K562 (cell line): ENCODE measurements around the gene IMMP2L. TPM values are rescaled to one million over a fixed set of nuclear protein-coding genes. Genes with fewer than 3 reads are reported as not detected.

Experiments
- CBFA2T3 ChIP-seq: fragments of 450-650 bp; IDR thresholded peaks from 2 replicates; pipeline ENCODE4 v1.6.1; 2017
- CCNT2 ChIP-seq: IDR thresholded peaks from 2 replicates; pipeline ENCODE4 v1.6.1; 2011; ENCODE audit warnings: borderline replicate concordance, low read depth, mild to moderate bottlenecking, moderate library complexity, mixed read lengths, low read length; ENCODE audit not compliant: insufficient read length; ENCODE audit errors: extremely low read depth
- GATAD2A ChIP-seq: fragments of 450-650 bp; IDR thresholded peaks from 2 replicates; pipeline ENCODE4 v1.6.1; 2017
- MAFG ChIP-seq: fragments of 450-650 bp; conservative IDR thresholded peaks from 2 replicates; pipeline ENCODE4 v1.6.1; 2016; ENCODE audit warnings: missing genetic modification characterization, missing compliant biosample characterization
- NCOA6 ChIP-seq: fragments of 450-650 bp; IDR thresholded peaks from 2 replicates; pipeline ENCODE4 v1.6.1; 2017; ENCODE audit warnings: mild to moderate bottlenecking
- NFE2L1 ChIP-seq: fragments of 450-650 bp; IDR thresholded peaks from 2 replicates; pipeline ENCODE4 v1.6.1; 2016; ENCODE audit warnings: missing genetic modification characterization, low read depth, mild to moderate bottlenecking, missing compliant biosample characterization, moderate library complexity, borderline replicate concordance
- NFXL1 ChIP-seq: fragments of 450-650 bp; formaldehyde crosslinking; IDR thresholded peaks from 2 replicates; pipeline ENCODE4 v1.4.0; 2021; ENCODE audit warnings: mild to moderate bottlenecking
- OTX1 ChIP-seq: fragments of 450-650 bp; formaldehyde crosslinking; IDR thresholded peaks from 2 replicates; pipeline ENCODE4 v1.4.0; 2022; ENCODE audit warnings: mild to moderate bottlenecking
- RBM17 ChIP-seq: fragments of 200-400 bp; formaldehyde crosslinking; IDR thresholded peaks from 2 replicates; pipeline ENCODE4 v1.6.1; 2017; ENCODE audit warnings: low read depth, mild to moderate bottlenecking, low read length, borderline replicate concordance
- TAF9B ChIP-seq: fragments of 450-650 bp; IDR thresholded peaks from 2 replicates; pipeline ENCODE4 v1.6.1; 2018; ENCODE audit warnings: mild to moderate bottlenecking; ENCODE audit not compliant: partially characterized antibody
- TRIM28 ChIP-seq: fragments of 450-650 bp; IDR thresholded peaks from 2 replicates; pipeline ENCODE4 v1.6.1; 2017
- ZFX ChIP-seq: sonication (generic); formaldehyde crosslinking; IDR thresholded peaks from 2 replicates; pipeline ENCODE4 v1.8.0; 2022; ENCODE audit warnings: mild to moderate bottlenecking, missing genetic modification reagents, moderate library complexity
- ZNF3 ChIP-seq: fragments of 250-450 bp; sonication (Bioruptor Pico); IDR thresholded peaks from 2 replicates; pipeline ENCODE4 v1.5.0; 2021; ENCODE audit warnings: mild to moderate bottlenecking, moderate library complexity
- polyA plus RNA-seq, 8 experiments: library from polyadenylated mRNA; depleted of rRNA in 4 of 8; stranded (reverse) in 5 of 8; unstranded in 3 of 8; fragments of >200 nt; fragmentation: Nextera tagmentation in 2 of 8; fragmentation: Illumina TruSeq in 1 of 8; extraction: Ambion mirVana in 2 of 8; extraction: Trizol in 1 of 8; gene quantifications; 2 replicates each; pipeline versions ENCODE4 v1.2.1 to v1.2.3, GENCODE V29; 2011 to 2014; ENCODE audit warnings: inconsistent platforms in 1 of 8, missing spikeins in 1 of 8
- total RNA-seq, 7 experiments: library from RNA; depleted of rRNA in 6 of 7; stranded (reverse); fragments of >200 nt in 6 of 7; fragmentation: Illumina TruSeq in 2 of 7; extraction: Trizol in 2 of 7; gene quantifications; 2 replicates each; pipeline versions ENCODE4 v1.2.1 to v1.2.3, GENCODE V29; 2011 to 2021; ENCODE audit warnings: low replicate concordance in 1 of 7
- TF ChIP-seq, protein P1 (sequence below), 2 experiments: fragments of 450-650 bp in 1 of 2; IDR thresholded peaks; 2 replicates each; pipeline ENCODE4 v1.6.1; 2011 to 2017; ENCODE audit warnings: low read depth in 2 of 2, antibody characterized with exemption in 1 of 2, borderline replicate concordance in 1 of 2, low read length in 1 of 2, mild to moderate bottlenecking in 1 of 2, mixed read lengths in 1 of 2; ENCODE audit not compliant: control insufficient read depth in 1 of 2
- TF ChIP-seq, protein P2 (sequence below): fragments of 250-450 bp; sonication (Bioruptor Pico); IDR thresholded peaks from 2 replicates; pipeline ENCODE4 v1.8.0; 2021; ENCODE audit warnings: borderline replicate concordance, mild to moderate bottlenecking, moderate library complexity; ENCODE audit not compliant: poor library complexity, severe bottlenecking
- TF ChIP-seq, protein P3 (sequence below): fragments of 450-650 bp; conservative IDR thresholded peaks from 2 replicates; pipeline ENCODE4 v1.6.1; 2016; ENCODE audit warnings: missing genetic modification characterization, low read depth, mild to moderate bottlenecking, control low read depth, missing compliant biosample characterization
- TF ChIP-seq, protein P4 (sequence below): fragments of 450-650 bp; IDR thresholded peaks from 2 replicates; pipeline ENCODE4 v1.6.1; 2014; ENCODE audit warnings: low read depth, mild to moderate bottlenecking, moderate library complexity, borderline replicate concordance
- TF ChIP-seq, protein P5 (sequence below): IDR thresholded peaks from 2 replicates; pipeline ENCODE4 v1.6.1; 2011; ENCODE audit warnings: borderline replicate concordance, low read depth, mild to moderate bottlenecking, moderate library complexity, low read length; ENCODE audit not compliant: insufficient read depth, poor library complexity, severe bottlenecking

Gene IMMP2L
- total and polyA plus RNA-seq, 9 of the 15 experiments (the other 6 are each of a cell fraction or from before 2014, with no cell fraction given), result 29.7 to 116 (median 53.0) TPM

DNA sequence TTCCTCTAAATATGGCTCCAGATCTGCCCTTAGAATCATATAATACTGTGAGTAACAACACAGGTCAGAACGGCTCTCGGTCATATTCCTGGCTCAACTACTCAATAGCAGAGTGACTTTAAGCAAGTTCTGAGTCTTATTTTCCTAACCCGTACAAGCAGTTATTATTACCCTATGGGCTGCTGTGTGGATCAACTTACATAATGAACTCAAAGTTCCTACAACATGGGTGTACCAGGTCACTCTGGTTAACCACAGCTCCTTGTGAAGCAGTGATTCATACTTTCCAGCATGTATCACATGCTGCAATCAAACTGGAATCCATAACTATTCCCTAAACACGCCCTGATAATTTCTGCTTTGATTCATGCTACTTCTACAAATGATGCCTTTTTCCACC, 364.0 kb downstream of the IMMP2L start (continued):
- TF ChIP-seq, protein P1, sequence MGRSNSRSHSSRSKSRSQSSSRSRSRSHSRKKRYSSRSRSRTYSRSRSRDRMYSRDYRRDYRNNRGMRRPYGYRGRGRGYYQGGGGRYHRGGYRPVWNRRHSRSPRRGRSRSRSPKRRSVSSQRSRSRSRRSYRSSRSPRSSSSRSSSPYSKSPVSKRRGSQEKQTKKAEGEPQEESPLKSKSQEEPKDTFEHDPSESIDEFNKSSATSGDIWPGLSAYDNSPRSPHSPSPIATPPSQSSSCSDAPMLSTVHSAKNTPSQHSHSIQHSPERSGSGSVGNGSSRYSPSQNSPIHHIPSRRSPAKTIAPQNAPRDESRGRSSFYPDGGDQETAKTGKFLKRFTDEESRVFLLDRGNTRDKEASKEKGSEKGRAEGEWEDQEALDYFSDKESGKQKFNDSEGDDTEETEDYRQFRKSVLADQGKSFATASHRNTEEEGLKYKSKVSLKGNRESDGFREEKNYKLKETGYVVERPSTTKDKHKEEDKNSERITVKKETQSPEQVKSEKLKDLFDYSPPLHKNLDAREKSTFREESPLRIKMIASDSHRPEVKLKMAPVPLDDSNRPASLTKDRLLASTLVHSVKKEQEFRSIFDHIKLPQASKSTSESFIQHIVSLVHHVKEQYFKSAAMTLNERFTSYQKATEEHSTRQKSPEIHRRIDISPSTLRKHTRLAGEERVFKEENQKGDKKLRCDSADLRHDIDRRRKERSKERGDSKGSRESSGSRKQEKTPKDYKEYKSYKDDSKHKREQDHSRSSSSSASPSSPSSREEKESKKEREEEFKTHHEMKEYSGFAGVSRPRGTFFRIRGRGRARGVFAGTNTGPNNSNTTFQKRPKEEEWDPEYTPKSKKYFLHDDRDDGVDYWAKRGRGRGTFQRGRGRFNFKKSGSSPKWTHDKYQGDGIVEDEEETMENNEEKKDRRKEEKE (IDR thresholded peaks at IDR 0.05; ENCODE audit: borderline replicate concordance in 1 of 2, control insufficient read depth in 1 of 2, low read depth in 2 of 2, low read length in 1 of 2), result no peak
- TF ChIP-seq NFE2L1 (tag) (no peak), TRIM28 (no peak), MAFG (tag) (no peak), GATAD2A (no peak), RBM17 (no peak), OTX1 (CRISPR knock-in tag) (no peak), TAF9B (no peak), NFXL1 (no peak), CCNT2 (peak; percentile 25), CBFA2T3 (no peak), ZNF3 (CRISPR knock-in tag) (no peak), ZFX (CRISPR knock-in tag) (no peak), NCOA6 (no peak)
- TF ChIP-seq, protein P2, sequence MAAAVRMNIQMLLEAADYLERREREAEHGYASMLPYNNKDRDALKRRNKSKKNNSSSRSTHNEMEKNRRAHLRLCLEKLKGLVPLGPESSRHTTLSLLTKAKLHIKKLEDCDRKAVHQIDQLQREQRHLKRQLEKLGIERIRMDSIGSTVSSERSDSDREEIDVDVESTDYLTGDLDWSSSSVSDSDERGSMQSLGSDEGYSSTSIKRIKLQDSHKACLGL, result no peak
- TF ChIP-seq, protein P3, sequence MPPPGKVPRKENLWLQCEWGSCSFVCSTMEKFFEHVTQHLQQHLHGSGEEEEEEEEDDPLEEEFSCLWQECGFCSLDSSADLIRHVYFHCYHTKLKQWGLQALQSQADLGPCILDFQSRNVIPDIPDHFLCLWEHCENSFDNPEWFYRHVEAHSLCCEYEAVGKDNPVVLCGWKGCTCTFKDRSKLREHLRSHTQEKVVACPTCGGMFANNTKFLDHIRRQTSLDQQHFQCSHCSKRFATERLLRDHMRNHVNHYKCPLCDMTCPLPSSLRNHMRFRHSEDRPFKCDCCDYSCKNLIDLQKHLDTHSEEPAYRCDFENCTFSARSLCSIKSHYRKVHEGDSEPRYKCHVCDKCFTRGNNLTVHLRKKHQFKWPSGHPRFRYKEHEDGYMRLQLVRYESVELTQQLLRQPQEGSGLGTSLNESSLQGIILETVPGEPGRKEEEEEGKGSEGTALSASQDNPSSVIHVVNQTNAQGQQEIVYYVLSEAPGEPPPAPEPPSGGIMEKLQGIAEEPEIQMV (tag), result no peak
- TF ChIP-seq, protein P4, sequence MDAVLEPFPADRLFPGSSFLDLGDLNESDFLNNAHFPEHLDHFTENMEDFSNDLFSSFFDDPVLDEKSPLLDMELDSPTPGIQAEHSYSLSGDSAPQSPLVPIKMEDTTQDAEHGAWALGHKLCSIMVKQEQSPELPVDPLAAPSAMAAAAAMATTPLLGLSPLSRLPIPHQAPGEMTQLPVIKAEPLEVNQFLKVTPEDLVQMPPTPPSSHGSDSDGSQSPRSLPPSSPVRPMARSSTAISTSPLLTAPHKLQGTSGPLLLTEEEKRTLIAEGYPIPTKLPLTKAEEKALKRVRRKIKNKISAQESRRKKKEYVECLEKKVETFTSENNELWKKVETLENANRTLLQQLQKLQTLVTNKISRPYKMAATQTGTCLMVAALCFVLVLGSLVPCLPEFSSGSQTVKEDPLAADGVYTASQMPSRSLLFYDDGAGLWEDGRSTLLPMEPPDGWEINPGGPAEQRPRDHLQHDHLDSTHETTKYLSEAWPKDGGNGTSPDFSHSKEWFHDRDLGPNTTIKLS, result no peak
- TF ChIP-seq, protein P5, sequence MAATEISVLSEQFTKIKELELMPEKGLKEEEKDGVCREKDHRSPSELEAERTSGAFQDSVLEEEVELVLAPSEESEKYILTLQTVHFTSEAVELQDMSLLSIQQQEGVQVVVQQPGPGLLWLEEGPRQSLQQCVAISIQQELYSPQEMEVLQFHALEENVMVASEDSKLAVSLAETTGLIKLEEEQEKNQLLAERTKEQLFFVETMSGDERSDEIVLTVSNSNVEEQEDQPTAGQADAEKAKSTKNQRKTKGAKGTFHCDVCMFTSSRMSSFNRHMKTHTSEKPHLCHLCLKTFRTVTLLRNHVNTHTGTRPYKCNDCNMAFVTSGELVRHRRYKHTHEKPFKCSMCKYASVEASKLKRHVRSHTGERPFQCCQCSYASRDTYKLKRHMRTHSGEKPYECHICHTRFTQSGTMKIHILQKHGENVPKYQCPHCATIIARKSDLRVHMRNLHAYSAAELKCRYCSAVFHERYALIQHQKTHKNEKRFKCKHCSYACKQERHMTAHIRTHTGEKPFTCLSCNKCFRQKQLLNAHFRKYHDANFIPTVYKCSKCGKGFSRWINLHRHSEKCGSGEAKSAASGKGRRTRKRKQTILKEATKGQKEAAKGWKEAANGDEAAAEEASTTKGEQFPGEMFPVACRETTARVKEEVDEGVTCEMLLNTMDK, result no peak
